ENCODE results near the gene ROBO1. TPM values are rescaled to one million over a fixed set of nuclear protein-coding genes. Genes with fewer than 3 reads are reported as not detected.

The ROBO1 gene
- total and polyA plus RNA-seq, 2 experiments from 2014 or later: 29.3 to 171 TPM

DNA sequence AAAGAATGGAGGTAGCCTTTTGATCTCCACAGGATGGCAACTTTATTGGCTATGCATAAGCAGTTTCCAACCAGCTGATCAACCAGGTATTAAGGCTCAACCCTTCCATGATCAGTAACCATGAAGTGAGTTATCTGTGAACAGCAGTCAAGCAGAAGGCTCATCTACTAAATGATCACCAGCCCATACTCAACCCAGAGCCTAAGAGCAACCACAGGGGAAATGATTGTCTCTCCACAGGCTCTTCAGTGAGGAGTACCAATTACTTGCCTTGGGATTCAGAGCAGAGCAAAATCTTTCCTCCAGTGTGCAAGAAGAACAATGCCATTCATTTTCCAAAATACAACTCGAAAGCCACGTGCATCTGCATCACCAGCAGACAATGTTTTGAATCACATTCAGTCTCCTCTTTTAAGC, 754.8 kb downstream of the ROBO1 start:
- DNase-seq (ENCODE audit: low read depth in 1 of 2, low spot score in 1 of 2): peak in 1 of 2 donors; percentile 12
- Histone ChIP-seq H3K4me1 (ENCODE audit: low read depth) (peaks cover 53% of the 10 kb centered on the region), H3K27ac (no peak overlapping the region), H3K36me3 (no peaks in the 10 kb centered on the region), H3K9me3 (ENCODE audit: low read depth) (no peaks in the 10 kb centered on the region), H3K27me3 (no peaks in the 10 kb centered on the region), H3K4me3 (no peak overlapping the region)
- TF ChIP-seq CTCF (IDR thresholded peaks at IDR 0.05; ENCODE audit: low read depth, low read length): no peak

- no peak for DNase-seq (ENCODE audit: low read depth in 1 of 2, low spot score in 1 of 2)
- H3K9me3 ChIP-seq (ENCODE audit: low read depth): no peaks in the 10 kb centered on the region
- TF ChIP-seq CTCF (IDR thresholded peaks at IDR 0.05; ENCODE audit: low read depth, low read length): no peak
- H3K27ac ChIP-seq: no peak overlapping the region
- H3K36me3 ChIP-seq: no peaks in the 10 kb centered on the region
- H3K4me3 ChIP-seq: no peak overlapping the region
- no peaks in the 10 kb centered on the region for H3K27me3 ChIP-seq
- H3K4me1 ChIP-seq (ENCODE audit: low read depth): peaks cover 53% of the 10 kb centered on the region
Measured at GRCh38 chr3:79012530-79012913, 755.3 kb downstream of the ROBO1 start.

- no peak for TF ChIP-seq CTCF (IDR thresholded peaks at IDR 0.05; ENCODE audit: low read depth, low read length)
- DNase-seq (ENCODE audit: low read depth in 1 of 2, low spot score in 1 of 2): peak in 1 of 2 donors; percentile 20
- peaks cover 53% of the 10 kb centered on the region for H3K4me1 ChIP-seq (ENCODE audit: low read depth)
- H3K4me3 ChIP-seq: no peak overlapping the region
- no peaks in the 10 kb centered on the region for H3K27me3 ChIP-seq
- H3K9me3 ChIP-seq (ENCODE audit: low read depth): no peaks in the 10 kb centered on the region
- no peaks in the 10 kb centered on the region for H3K36me3 ChIP-seq
- no peak overlapping the region for H3K27ac ChIP-seq
Measured at GRCh38 chr3:79011821-79012529, 755.8 kb downstream of the ROBO1 start.

- Histone ChIP-seq H3K27ac (no peak overlapping the region), H3K27me3 (no peaks in the 10 kb centered on the region), H3K4me1 (ENCODE audit: low read depth) (peaks cover 34% of the 10 kb centered on the region), H3K4me3 (no peak overlapping the region), H3K36me3 (no peaks in the 10 kb centered on the region), H3K9me3 (ENCODE audit: low read depth) (no peaks in the 10 kb centered on the region)
- TF ChIP-seq CTCF (IDR thresholded peaks at IDR 0.05; ENCODE audit: low read depth, low read length): no peak
- no peak for DNase-seq (ENCODE audit: low read depth in 1 of 2, low spot score in 1 of 2)
Measured at GRCh38 chr3:79009861-79010260, 757.9 kb downstream of the ROBO1 start.

DNA sequence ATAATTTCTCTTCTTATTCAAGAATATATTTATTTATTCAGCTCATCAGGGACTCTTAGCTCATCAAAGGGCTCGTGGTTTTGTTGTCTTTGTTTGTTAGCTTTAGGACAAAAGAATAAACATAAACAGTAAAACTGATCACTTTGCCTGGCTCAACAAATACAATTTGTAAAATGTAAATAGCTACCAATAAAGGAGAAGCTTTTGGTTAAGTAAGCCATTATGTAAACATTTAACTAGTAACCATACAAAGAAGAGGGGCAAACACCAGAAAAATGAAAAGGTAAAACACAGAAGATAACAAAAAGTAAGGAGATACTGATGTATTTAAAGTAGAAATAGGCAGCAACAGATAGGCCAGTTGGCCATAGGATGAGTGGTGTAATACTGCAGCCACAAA, 761.7 kb downstream of the ROBO1 start:
- H3K27me3 ChIP-seq: no peaks in the 10 kb centered on the region
- H3K27ac ChIP-seq: no peak overlapping the region
- no peak for TF ChIP-seq CTCF (IDR thresholded peaks at IDR 0.05; ENCODE audit: low read depth, low read length)
- no peaks in the 10 kb centered on the region for H3K9me3 ChIP-seq (ENCODE audit: low read depth)
- no peaks in the 10 kb centered on the region for H3K36me3 ChIP-seq
- H3K4me3 ChIP-seq: no peak overlapping the region
- H3K4me1 ChIP-seq (ENCODE audit: low read depth): peaks cover 5% of the 10 kb centered on the region
- no peak for DNase-seq (ENCODE audit: low read depth in 1 of 2, low spot score in 1 of 2)

Measured in cardiac muscle cell (in vitro differentiated cells and primary cell).